Panc1 (cell line): ENCODE measurements around the gene PHF14. TPM values are rescaled to one million over a fixed set of nuclear protein-coding genes. Genes with fewer than 3 reads are reported as not detected.

ENCODE experiments used
- ATAC-seq: fragments of 200-7000 bp; cut with Tn5 transposase; 2 replicates; pipeline ENCODE4 v1.9.1; 2020; ENCODE audit warnings: mild to moderate bottlenecking, moderate library complexity
- BruUV-seq: library from RNA; stranded (reverse); fragments of 400-500 nt; replicated peaks from 2 replicates; lab custom pipeline; 2021; lab: Mats Ljungman, UMichigan
- CTCF ChIA-PET: fragments of 300-600 bp; sonication (Branson Sonifier 250); formaldehyde crosslinking; loops from one replicate; lab custom pipeline; 2022; ENCODE audit warnings: antibody characterized with exemption; lab: Charles Lee
- POLR2A ChIA-PET: fragments of 300-600 bp; sonication (Branson Sonifier 250); formaldehyde crosslinking; loops from one replicate; lab custom pipeline; 2022; ENCODE audit warnings: antibody characterized with exemption; lab: Charles Lee
- DNase-seq: peaks from one replicate; pipeline ENCODE4 v3.0.0-alpha.2; 2010; ENCODE audit warnings: low read depth, low spot score
- H3K27ac ChIP-seq: 2 replicates; pipeline ENCODE4 v1.5.1; 2011; ENCODE audit warnings: mild to moderate bottlenecking, low read length, inconsistent platforms
- H3K27me3 ChIP-seq: fragments of 200-500 bp; sonication (Bioruptor generic); 2 replicates; pipeline ENCODE4 v1.6.0; 2014; ENCODE audit warnings: low read length, inconsistent platforms; ENCODE audit not compliant: control insufficient read depth, insufficient read depth
- H3K36me3 ChIP-seq: fragments of 200-500 bp; sonication (Bioruptor generic); 2 replicates; pipeline ENCODE4 v1.5.1; 2014; ENCODE audit warnings: inconsistent platforms, mild to moderate bottlenecking, low read length, moderate library complexity; ENCODE audit not compliant: control insufficient read depth, insufficient read depth
- H3K4me1 ChIP-seq: 2 replicates; pipeline ENCODE4 v1.5.1; 2011; ENCODE audit warnings: inconsistent platforms, mild to moderate bottlenecking, low read length, moderate library complexity; ENCODE audit not compliant: control insufficient read depth, insufficient read depth
- H3K4me3 ChIP-seq, 2 experiments: 2 replicates each; pipeline ENCODE4 v1.5.1; 2011 to 2012; ENCODE audit warnings: low read depth in 2 of 2, low read length in 2 of 2, mild to moderate bottlenecking in 2 of 2, inconsistent platforms in 1 of 2, moderate library complexity in 1 of 2
- H3K9me3 ChIP-seq: fragments of 200-500 bp; sonication (Bioruptor generic); 2 replicates; pipeline ENCODE4 v1.5.1; 2014; ENCODE audit warnings: low read depth, mild to moderate bottlenecking, inconsistent platforms, low read length, moderate library complexity; ENCODE audit not compliant: control insufficient read depth, insufficient read depth
- POLR2AphosphoS5 ChIP-seq: IDR thresholded peaks from 2 replicates; pipeline ENCODE4 v1.6.1; 2012; ENCODE audit warnings: mild to moderate bottlenecking, low read depth, low read length, moderate library complexity
- REST ChIP-seq, 2 experiments: IDR thresholded peaks; 2 replicates each; pipeline ENCODE4 v1.6.1; 2011 to 2012; ENCODE audit warnings: low read depth in 2 of 2, control low read depth in 1 of 2, low read length in 1 of 2, mild to moderate bottlenecking in 1 of 2, moderate library complexity in 1 of 2; ENCODE audit not compliant: insufficient read depth in 1 of 2
- SIN3A ChIP-seq: IDR thresholded peaks from 2 replicates; pipeline ENCODE4 v1.6.1; 2012; ENCODE audit warnings: low read depth, mild to moderate bottlenecking, low read length, moderate library complexity, borderline replicate concordance; ENCODE audit not compliant: insufficient read depth
- TCF7L2 ChIP-seq: IDR thresholded peaks from 2 replicates; pipeline ENCODE4 v1.6.1; 2011; ENCODE audit warnings: mild to moderate bottlenecking, low read depth, low read length, inconsistent platforms
- in situ Hi-C: cut with HindIII; loops from 2 replicates; pipeline ENCODE4 v1.10.0; 2016; ENCODE audit warnings: low sequenced_read_pairs, low pct_unique_long_range_greater_than_20kb
- intact Hi-C: fragments of 100-400 bp; cut with micrococcal nuclease; formaldehyde crosslinking; loops from one replicate; pipeline ENCODE4 v1.10.0; 2022; ENCODE audit not compliant: unreplicated experiment
- total RNA-seq: library from RNA; stranded (reverse); gene quantifications from one replicate; pipeline ENCODE4 v1.2.1, GENCODE V29; 2021; ENCODE audit not compliant: unreplicated experiment
- TF ChIP-seq, protein P1 (sequence below): fragments of 450-650 bp; IDR thresholded peaks from 2 replicates; pipeline ENCODE4 v1.5.1; 2017; ENCODE audit warnings: mild to moderate bottlenecking

Gene PHF14
- total RNA-seq, 1 experiment from 2014 or later = 85.6 TPM

DNA sequence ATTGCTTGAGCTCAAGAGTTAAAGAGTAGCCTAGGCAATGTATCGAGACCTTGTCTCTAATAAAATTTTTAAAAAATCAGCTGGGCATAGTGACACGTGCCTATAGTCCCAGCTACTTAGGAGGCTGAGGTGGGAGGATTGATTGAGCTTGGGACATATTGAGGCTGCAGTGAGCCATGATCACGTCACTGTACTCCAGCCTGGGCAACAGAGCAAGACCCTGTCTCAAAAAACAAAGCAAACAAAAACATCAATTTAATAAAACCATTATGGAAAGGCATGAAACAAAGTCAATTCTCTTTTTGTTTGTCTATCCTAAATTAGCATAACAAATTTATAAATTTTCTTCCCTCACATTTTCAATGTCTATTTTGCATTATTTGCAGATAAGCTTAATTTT, 108.4 kb downstream of the PHF14 start:
- POLR2A ChIA-PET = no interaction called here
- no peak overlapping the region for H3K27ac ChIP-seq
- no TSS peak for BruUV-seq

DNA sequence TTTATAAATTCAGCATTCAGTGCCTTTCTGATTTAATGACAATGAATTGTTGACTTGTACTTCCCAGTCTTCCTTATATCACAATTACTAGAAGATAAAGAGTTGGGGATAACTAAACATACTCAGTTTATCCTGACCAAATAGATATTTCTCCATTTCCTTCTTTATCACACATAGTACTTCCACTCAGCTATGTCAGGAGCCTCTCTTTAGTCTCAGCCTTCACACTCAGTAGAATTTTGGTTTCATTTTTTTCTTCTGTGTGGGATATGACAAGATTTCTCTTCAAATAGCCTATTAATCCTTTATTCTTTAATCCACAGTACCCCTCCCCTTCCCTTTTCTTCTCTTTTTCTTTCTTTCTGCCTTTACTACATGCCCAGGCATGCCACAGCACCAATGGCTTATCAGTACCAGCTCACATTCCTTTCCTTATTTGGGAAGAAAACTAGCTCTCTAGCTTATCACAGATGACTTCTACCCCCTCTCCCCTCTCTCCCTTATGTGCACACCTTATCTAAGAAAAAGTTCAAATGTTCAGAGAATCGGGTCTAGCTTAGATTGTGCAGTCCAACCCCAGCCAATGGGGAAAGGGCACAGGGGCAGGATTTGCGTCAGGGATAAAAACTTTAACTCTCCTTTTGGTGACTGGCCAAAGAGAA, 109.0 kb downstream of the PHF14 start:
- no peak for ATAC-seq
- ChIA-PET POLR2A (no interaction called here), CTCF (no interaction called here)
- no peaks in the 10 kb centered on the region for H3K9me3 ChIP-seq
- no peak for DNase-seq
- intact Hi-C loops (no loop called here), in situ Hi-C loops (no loop called here)
- H3K27ac ChIP-seq = no peak overlapping the region
- H3K27me3 ChIP-seq = no peaks in the 10 kb centered on the region
- no TSS peak for BruUV-seq
- H3K4me1 ChIP-seq = no peaks in the 10 kb centered on the region
- H3K36me3 ChIP-seq = no peaks in the 10 kb centered on the region; the same call in 1 of the 2 replicates
- TF ChIP-seq REST (IDR thresholded peaks at IDR 0.05; ENCODE audit: insufficient read depth in 1 of 2, low read depth in 2 of 2, low read length in 1 of 2) (no peak), POLR2AphosphoS5 (no peak), TCF7L2 (no peak), SIN3A (no peak)
- TF ChIP-seq, protein P1, sequence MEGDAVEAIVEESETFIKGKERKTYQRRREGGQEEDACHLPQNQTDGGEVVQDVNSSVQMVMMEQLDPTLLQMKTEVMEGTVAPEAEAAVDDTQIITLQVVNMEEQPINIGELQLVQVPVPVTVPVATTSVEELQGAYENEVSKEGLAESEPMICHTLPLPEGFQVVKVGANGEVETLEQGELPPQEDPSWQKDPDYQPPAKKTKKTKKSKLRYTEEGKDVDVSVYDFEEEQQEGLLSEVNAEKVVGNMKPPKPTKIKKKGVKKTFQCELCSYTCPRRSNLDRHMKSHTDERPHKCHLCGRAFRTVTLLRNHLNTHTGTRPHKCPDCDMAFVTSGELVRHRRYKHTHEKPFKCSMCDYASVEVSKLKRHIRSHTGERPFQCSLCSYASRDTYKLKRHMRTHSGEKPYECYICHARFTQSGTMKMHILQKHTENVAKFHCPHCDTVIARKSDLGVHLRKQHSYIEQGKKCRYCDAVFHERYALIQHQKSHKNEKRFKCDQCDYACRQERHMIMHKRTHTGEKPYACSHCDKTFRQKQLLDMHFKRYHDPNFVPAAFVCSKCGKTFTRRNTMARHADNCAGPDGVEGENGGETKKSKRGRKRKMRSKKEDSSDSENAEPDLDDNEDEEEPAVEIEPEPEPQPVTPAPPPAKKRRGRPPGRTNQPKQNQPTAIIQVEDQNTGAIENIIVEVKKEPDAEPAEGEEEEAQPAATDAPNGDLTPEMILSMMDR = no peak
- H3K4me3 ChIP-seq = no peak overlapping the region

More for the DNA sequence above, 108.4 kb downstream of the PHF14 start:
- ATAC-seq (no peak), DNase-seq (no peak)
- H3K9me3 ChIP-seq = no peaks in the 10 kb centered on the region
- H3K4me1 ChIP-seq = no peaks in the 10 kb centered on the region
- in situ Hi-C loops = no loop called here
- CTCF ChIA-PET = interaction anchor here (0.6 kb wide), 1 partner anchor 23 kb away, joined by 3 read pairs; no protein-coding TSS in a partner anchor
- TF ChIP-seq REST (IDR thresholded peaks at IDR 0.05; ENCODE audit: insufficient read depth in 1 of 2, low read depth in 2 of 2, low read length in 1 of 2) (no peak), POLR2AphosphoS5 (no peak), SIN3A (no peak), TCF7L2 (no peak)
- TF ChIP-seq, protein P1 = no peak
- H3K27me3 ChIP-seq = no peaks in the 10 kb centered on the region
- no peaks in the 10 kb centered on the region; the same call in 1 of the 2 replicates for H3K36me3 ChIP-seq
- H3K4me3 ChIP-seq = no peak overlapping the region
- intact Hi-C loops = no loop called here
